ENCODE measurements around the gene CDC42EP5.
"Not testable (repeated sequence)": the region's sequence is repeated elsewhere in the genome, so short reads cannot be mapped to it uniquely, and the experiment has no call there.

Gene CDC42EP5

DNA sequence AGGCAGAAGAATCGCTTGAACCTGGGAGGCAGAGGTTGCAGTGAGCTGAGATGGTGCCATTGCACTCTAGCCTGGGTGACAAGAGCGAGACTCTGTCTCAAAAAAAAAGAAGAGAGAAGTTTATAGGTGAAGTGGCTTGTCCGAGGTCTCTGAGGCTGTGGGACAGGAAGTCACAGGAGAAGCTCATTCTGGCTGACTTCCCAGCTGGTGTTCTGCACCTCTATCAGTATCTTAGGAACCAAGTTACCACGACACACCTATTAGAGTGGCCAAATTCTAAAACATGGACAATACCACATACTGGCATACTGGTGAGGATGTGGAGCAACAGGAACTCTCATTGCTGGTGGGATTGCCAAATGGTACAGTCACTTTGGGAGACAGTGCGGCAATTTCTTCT, 22.2 kb upstream of the CDC42EP5 start:
- WGBS: 73% methylated on average over 3 of the region's 5 CpGs

GRCh38 chr19:54493967-54494585, 21.0 kb upstream of the CDC42EP5 start:
- no peak overlapping the region for H2BK120ac ChIP-seq (ENCODE audit: low read depth, low read length)
- H2BK12ac ChIP-seq (ENCODE audit: low read length in 2 of 2): no peak overlapping the region
- no peak overlapping the region for H2AK5ac ChIP-seq (ENCODE audit: low read length, severe bottlenecking)
- no peak overlapping the region for H3K27ac ChIP-seq (ENCODE audit: low read length, poor library complexity, severe bottlenecking)
- H2AFZ ChIP-seq (ENCODE audit: low read depth, low read length): no peak overlapping the region
- no peak overlapping the region for H3K4me3 ChIP-seq (ENCODE audit: insufficient read depth in 1 of 2, low read depth in 1 of 2, low read length in 2 of 2)
- H3K18ac ChIP-seq (ENCODE audit: low read depth in 1 of 2, low read length in 2 of 2): no peak overlapping the region
- H3K4me2 ChIP-seq (ENCODE audit: low read length, poor library complexity, severe bottlenecking): no peak overlapping the region
- no peak overlapping the region for H4K91ac ChIP-seq (ENCODE audit: low read length)
- H3K9me3 ChIP-seq (ENCODE audit: control insufficient read depth, low read length): no peaks in the 10 kb centered on the region
- no peak overlapping the region for H3K14ac ChIP-seq (ENCODE audit: low read length in 2 of 2)
- H3K79me1 ChIP-seq (replicated peaks; ENCODE audit: low read length, poor library complexity, severe bottlenecking): no peaks in the 10 kb centered on the region
- no peak overlapping the region for H4K8ac ChIP-seq (ENCODE audit: low read length)
- 58% methylated on average over 10 of the region's 10 CpGs for WGBS
- no peak for DNase-seq
- H2BK15ac ChIP-seq (ENCODE audit: low read depth, poor library complexity, severe bottlenecking): no peak overlapping the region
- no peaks in the 10 kb centered on the region for H3K27me3 ChIP-seq (ENCODE audit: control insufficient read depth in 1 of 2, insufficient read depth in 1 of 2, low read length in 2 of 2)
- no peaks in the 10 kb centered on the region for H3K4me1 ChIP-seq (ENCODE audit: control insufficient read depth, insufficient read depth, low read depth, low read length)
- no peak overlapping the region for H2BK5ac ChIP-seq (ENCODE audit: low read depth, low read length, poor library complexity, severe bottlenecking)
- no peaks in the 10 kb centered on the region for H3K36me3 ChIP-seq (ENCODE audit: control insufficient read depth in 1 of 2, insufficient read depth in 2 of 2, low read depth in 1 of 2, low read length in 2 of 2)
- H3K9ac ChIP-seq (ENCODE audit: low read length): no peak overlapping the region
- no peak overlapping the region for H3K23ac ChIP-seq (ENCODE audit: low read length in 2 of 2)
- no peak overlapping the region for H3K4ac ChIP-seq (ENCODE audit: low read depth in 1 of 2, low read length in 2 of 2)

More for the DNA sequence above, 22.2 kb upstream of the CDC42EP5 start:
- H4K91ac ChIP-seq (ENCODE audit: low read length); H2BK120ac ChIP-seq (ENCODE audit: low read depth, low read length); H3K27ac ChIP-seq (ENCODE audit: low read length, poor library complexity, severe bottlenecking); H2BK15ac ChIP-seq (ENCODE audit: low read depth, poor library complexity, severe bottlenecking); H3K36me3 ChIP-seq (ENCODE audit: control insufficient read depth in 1 of 2, insufficient read depth in 2 of 2, low read depth in 1 of 2, low read length in 2 of 2); H3K23ac ChIP-seq (ENCODE audit: low read length in 2 of 2); H3K4me3 ChIP-seq (ENCODE audit: insufficient read depth in 1 of 2, low read depth in 1 of 2, low read length in 2 of 2); H2BK12ac ChIP-seq (ENCODE audit: low read length in 2 of 2); DNase-seq; H3K9me3 ChIP-seq (ENCODE audit: control insufficient read depth, low read length); H2AK5ac ChIP-seq (ENCODE audit: low read length, severe bottlenecking); H3K4me1 ChIP-seq (ENCODE audit: control insufficient read depth, insufficient read depth, low read depth, low read length); H2AFZ ChIP-seq (ENCODE audit: low read depth, low read length); H2BK5ac ChIP-seq (ENCODE audit: low read depth, low read length, poor library complexity, severe bottlenecking); H3K18ac ChIP-seq (ENCODE audit: low read depth in 1 of 2, low read length in 2 of 2); H3K79me1 ChIP-seq (replicated peaks; ENCODE audit: low read length, poor library complexity, severe bottlenecking); H3K9ac ChIP-seq (ENCODE audit: low read length); H3K4me2 ChIP-seq (ENCODE audit: low read length, poor library complexity, severe bottlenecking); H3K4ac ChIP-seq (ENCODE audit: low read depth in 1 of 2, low read length in 2 of 2); H3K14ac ChIP-seq (ENCODE audit: low read length in 2 of 2); H4K8ac ChIP-seq (ENCODE audit: low read length); H3K27me3 ChIP-seq (ENCODE audit: control insufficient read depth in 1 of 2, insufficient read depth in 1 of 2, low read length in 2 of 2): not testable (repeated sequence)

GRCh38 chr19:54493056-54493455, 20.0 kb upstream of the CDC42EP5 start:
- not testable (repeated sequence) for H3K4me3 ChIP-seq (ENCODE audit: insufficient read depth in 1 of 2, low read depth in 1 of 2, low read length in 2 of 2); H2AK5ac ChIP-seq (ENCODE audit: low read length, severe bottlenecking); H2BK12ac ChIP-seq (ENCODE audit: low read length in 2 of 2); H2BK15ac ChIP-seq (ENCODE audit: low read depth, poor library complexity, severe bottlenecking); H3K18ac ChIP-seq (ENCODE audit: low read depth in 1 of 2, low read length in 2 of 2); H4K8ac ChIP-seq (ENCODE audit: low read length); H3K9ac ChIP-seq (ENCODE audit: low read length); H3K4me1 ChIP-seq (ENCODE audit: control insufficient read depth, insufficient read depth, low read depth, low read length); H3K27ac ChIP-seq (ENCODE audit: low read length, poor library complexity, severe bottlenecking); H3K36me3 ChIP-seq (ENCODE audit: control insufficient read depth in 1 of 2, insufficient read depth in 2 of 2, low read depth in 1 of 2, low read length in 2 of 2); H3K9me3 ChIP-seq (ENCODE audit: control insufficient read depth, low read length); H3K27me3 ChIP-seq (ENCODE audit: control insufficient read depth in 1 of 2, insufficient read depth in 1 of 2, low read length in 2 of 2); H3K4me2 ChIP-seq (ENCODE audit: low read length, poor library complexity, severe bottlenecking); H2AFZ ChIP-seq (ENCODE audit: low read depth, low read length); H2BK5ac ChIP-seq (ENCODE audit: low read depth, low read length, poor library complexity, severe bottlenecking); H3K4ac ChIP-seq (ENCODE audit: low read depth in 1 of 2, low read length in 2 of 2); H3K14ac ChIP-seq (ENCODE audit: low read length in 2 of 2); H4K91ac ChIP-seq (ENCODE audit: low read length); H3K79me1 ChIP-seq (replicated peaks; ENCODE audit: low read length, poor library complexity, severe bottlenecking); H3K23ac ChIP-seq (ENCODE audit: low read length in 2 of 2); DNase-seq; H2BK120ac ChIP-seq (ENCODE audit: low read depth, low read length)
- WGBS: 77% methylated on average over 4 of the region's 5 CpGs

DNA sequence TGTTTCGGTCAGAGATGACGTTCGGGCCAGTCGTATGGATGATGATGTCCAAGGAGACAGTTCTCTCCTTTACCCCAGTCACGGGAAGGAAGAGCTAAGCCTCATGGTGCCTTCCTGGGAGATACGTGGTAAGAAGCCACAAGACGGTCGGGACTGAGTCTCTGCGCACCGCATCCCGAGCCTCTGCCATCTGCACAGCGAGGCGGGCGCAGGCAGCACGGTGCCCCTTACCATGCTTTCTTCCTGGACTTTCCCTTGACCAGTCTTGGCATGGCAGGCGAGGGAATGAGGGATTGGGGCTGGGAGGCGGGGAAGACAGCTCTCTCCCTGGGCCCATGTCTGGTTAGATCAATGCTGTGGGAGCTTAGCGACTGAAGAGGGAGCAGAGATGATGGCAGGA, 19.5 kb upstream of the CDC42EP5 start:
- Histone ChIP-seq H3K4me3 (ENCODE audit: insufficient read depth in 1 of 2, low read depth in 1 of 2, low read length in 2 of 2) (no peak overlapping the region), H3K23ac (ENCODE audit: low read length in 2 of 2) (no peak overlapping the region), H3K79me1 (replicated peaks; ENCODE audit: low read length, poor library complexity, severe bottlenecking) (no peaks in the 10 kb centered on the region), H4K8ac (ENCODE audit: low read length) (no peak overlapping the region), H3K4ac (ENCODE audit: low read depth in 1 of 2, low read length in 2 of 2) (no peak overlapping the region), H3K4me1 (ENCODE audit: control insufficient read depth, insufficient read depth, low read depth, low read length) (no peaks in the 10 kb centered on the region), H3K4me2 (ENCODE audit: low read length, poor library complexity, severe bottlenecking) (no peak overlapping the region), H3K9me3 (ENCODE audit: control insufficient read depth, low read length) (no peaks in the 10 kb centered on the region), H3K27me3 (ENCODE audit: control insufficient read depth in 1 of 2, insufficient read depth in 1 of 2, low read length in 2 of 2) (no peaks in the 10 kb centered on the region), H3K27ac (ENCODE audit: low read length, poor library complexity, severe bottlenecking) (no peak overlapping the region), H3K36me3 (ENCODE audit: control insufficient read depth in 1 of 2, insufficient read depth in 2 of 2, low read depth in 1 of 2, low read length in 2 of 2) (no peaks in the 10 kb centered on the region), H2BK120ac (ENCODE audit: low read depth, low read length) (no peak overlapping the region), H3K18ac (ENCODE audit: low read depth in 1 of 2, low read length in 2 of 2) (no peak overlapping the region), H4K91ac (ENCODE audit: low read length) (no peak overlapping the region), H3K14ac (ENCODE audit: low read length in 2 of 2) (no peak overlapping the region), H3K9ac (ENCODE audit: low read length) (no peak overlapping the region), H2BK12ac (ENCODE audit: low read length in 2 of 2) (no peak overlapping the region), H2AFZ (ENCODE audit: low read depth, low read length) (no peak overlapping the region), H2BK5ac (ENCODE audit: low read depth, low read length, poor library complexity, severe bottlenecking) (no peak overlapping the region), H2BK15ac (ENCODE audit: low read depth, poor library complexity, severe bottlenecking) (no peak overlapping the region), H2AK5ac (ENCODE audit: low read length, severe bottlenecking) (no peak overlapping the region)
- 79% methylated on average over 17 of the region's 18 CpGs for WGBS
- no peak for DNase-seq

All from mesenchymal stem cell (in vitro differentiated cells and primary cell).